GM19467 (cell line): ENCODE results near the gene TSKU.
"Not testable (repeated sequence)": the region's sequence is repeated elsewhere in the genome, so short reads cannot be mapped to it uniquely, and the experiment has no call there.

Experiments
- ATAC-seq: cut with Tn5 transposase; IDR thresholded peaks from one replicate; pipeline ENCODE4 v1.9.1; 2021; ENCODE audit warnings: mild to moderate bottlenecking, moderate library complexity; ENCODE audit not compliant: unreplicated experiment

TSKU gene, protein sequence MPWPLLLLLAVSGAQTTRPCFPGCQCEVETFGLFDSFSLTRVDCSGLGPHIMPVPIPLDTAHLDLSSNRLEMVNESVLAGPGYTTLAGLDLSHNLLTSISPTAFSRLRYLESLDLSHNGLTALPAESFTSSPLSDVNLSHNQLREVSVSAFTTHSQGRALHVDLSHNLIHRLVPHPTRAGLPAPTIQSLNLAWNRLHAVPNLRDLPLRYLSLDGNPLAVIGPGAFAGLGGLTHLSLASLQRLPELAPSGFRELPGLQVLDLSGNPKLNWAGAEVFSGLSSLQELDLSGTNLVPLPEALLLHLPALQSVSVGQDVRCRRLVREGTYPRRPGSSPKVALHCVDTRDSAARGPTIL

DNA sequence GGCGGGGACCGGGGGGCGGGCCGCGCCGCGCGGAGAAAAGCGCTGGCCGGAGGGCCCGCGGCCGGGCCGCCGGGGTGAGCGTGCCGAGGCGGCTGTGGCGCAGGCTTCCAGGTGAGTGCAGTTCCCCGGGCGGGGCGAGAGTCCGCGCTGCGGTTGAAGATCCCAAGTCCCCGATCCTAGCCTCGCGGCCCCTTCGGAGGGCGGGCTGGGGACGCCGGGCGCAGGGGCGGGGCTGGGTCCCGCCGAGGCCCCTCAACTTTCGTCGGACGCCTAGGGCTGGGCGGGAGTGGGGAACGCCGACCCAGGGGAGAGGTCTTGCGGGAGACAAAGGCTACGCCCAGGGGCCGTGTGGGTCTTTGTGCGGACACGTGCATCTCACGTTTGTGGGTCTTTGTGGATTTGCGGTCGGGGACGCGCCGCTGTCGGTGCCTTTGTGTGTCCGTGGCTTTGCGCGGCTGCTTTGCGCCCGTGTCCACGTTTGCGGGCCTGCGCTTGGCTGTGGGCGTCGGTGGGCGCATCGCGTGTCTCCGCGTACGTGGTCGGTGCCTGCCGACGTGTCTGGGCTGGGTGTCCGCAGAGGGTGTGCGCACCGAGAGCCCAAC lies at the start of gene TSKU:
TSS of gene TSKU (plus strand) at position 63 of the 602 bp plus-strand sequence. CDS start 12,261 bp downstream, outside the sequence.
- no peak for ATAC-seq

DNA sequence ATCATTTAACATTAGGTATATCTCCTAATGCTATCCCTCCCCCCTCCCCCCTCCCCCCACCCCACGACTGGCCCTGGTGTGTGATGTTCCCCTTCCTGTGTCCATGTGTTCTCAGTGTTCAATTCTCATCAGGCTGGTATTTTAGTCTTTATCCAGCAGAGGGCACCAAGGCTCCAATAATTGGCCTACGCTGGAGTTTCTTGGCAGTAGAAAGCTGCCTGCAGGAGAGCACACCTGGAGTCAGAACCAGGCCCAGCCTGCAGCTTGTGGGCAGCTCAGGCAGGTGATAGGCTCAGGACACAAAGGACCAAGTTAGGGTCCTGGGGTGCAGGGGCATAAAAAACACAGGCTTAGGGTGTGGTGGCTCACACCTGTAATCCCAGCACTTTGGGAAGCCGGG lies 49.2 kb upstream of the TSKU start:
- not testable (repeated sequence) for ATAC-seq

- no peak for ATAC-seq
These were observed 48.4 kb upstream of the TSKU start for GRCh38 chr11:76734456-76735420.

- ATAC-seq: no peak
These were observed 47.3 kb upstream of the TSKU start for GRCh38 chr11:76735841-76736240.

- ATAC-seq: no peak
These were observed 46.9 kb upstream of the TSKU start for GRCh38 chr11:76736266-76736665.

DNA sequence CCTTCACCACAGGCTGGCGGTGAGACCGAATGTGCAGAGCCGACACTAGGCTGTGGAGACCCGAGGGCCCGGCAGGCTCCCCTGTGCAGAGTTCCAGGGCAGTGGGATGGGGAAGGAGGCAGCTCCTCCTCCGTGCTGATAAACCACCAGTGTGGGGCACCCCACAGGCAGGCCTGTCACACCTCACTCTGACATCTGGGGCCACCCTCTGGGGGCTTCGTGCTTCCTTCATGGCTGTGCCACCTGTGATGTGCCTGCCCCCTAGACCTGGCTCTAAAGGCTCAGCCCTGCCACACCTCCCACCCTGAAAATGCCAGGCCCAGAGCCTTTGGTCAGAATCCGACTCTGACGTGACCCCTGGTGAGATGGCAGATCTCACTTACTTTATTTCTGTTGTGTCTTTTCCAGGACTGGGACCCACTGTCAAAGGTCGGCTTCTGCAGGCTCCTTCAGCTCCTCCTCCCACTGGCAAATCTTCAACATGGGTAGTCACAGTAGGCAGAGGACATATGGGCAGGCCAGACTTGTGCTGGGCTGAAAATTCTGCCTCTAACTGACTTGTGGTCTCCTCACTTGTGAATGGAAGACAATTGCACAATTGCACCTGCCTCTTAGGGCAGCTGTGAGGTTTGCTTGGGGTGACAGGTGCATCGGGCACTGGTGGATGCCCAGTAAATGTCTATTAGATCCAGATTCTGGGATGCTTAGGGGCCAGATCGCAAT lies 46.2 kb upstream of the TSKU start:
- no peak for ATAC-seq

DNA sequence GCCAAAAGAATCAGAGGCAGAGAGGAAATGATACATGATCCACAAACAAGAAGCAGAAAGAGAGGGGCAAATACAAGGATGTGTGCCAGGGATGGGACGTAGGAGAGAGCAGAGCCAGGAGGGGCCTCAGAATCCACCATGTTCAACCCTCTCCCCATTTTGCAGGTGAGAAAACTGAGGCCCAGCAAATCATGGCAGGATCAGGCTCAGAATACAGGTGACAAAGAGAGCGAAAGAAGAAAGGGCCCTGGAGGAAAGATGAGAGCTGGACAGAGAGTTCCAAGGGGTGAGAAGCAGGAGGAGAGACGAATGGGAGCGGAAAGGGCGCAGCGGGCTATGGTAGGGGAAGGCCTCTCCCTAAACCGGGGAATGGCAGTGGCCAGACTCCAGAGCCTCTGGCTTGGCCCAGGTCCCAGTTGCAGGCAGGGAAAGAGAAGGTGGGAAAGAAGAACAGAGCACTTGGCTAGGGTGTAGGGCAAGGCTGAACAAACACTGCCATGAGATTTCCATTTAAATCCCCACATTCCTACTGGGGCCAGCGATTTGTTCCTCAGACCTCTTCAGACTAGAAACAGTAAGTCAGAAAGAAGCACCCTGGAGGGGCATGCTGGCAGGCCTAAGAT lies 44.4 kb upstream of the TSKU start:
- ATAC-seq: no peak

GRCh38 chr11:76739798-76740197 lies 43.4 kb upstream of the TSKU start:
- ATAC-seq: no peak

DNA sequence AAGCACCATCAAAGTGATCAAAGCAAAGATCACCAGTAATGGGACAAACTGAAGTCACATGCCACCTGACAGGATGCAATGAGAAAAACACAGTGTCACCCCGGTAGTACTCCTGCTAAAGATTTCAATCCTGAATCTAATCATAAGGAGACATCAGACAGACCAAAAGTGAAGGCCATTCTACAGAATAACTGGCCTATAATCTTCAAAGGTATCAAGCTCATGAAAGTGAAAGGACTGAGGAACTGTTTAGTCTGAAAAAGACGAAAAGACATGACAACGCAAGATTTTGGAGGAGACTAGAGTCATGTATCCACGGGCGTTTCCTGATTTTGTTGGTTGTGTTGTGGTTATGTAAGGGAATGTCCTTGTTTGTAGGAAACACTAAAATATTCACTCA lies 42.4 kb upstream of the TSKU start:
- ATAC-seq: no peak

GRCh38 chr11:76742902-76743301 lies 40.3 kb upstream of the TSKU start:
- ATAC-seq: no peak

DNA sequence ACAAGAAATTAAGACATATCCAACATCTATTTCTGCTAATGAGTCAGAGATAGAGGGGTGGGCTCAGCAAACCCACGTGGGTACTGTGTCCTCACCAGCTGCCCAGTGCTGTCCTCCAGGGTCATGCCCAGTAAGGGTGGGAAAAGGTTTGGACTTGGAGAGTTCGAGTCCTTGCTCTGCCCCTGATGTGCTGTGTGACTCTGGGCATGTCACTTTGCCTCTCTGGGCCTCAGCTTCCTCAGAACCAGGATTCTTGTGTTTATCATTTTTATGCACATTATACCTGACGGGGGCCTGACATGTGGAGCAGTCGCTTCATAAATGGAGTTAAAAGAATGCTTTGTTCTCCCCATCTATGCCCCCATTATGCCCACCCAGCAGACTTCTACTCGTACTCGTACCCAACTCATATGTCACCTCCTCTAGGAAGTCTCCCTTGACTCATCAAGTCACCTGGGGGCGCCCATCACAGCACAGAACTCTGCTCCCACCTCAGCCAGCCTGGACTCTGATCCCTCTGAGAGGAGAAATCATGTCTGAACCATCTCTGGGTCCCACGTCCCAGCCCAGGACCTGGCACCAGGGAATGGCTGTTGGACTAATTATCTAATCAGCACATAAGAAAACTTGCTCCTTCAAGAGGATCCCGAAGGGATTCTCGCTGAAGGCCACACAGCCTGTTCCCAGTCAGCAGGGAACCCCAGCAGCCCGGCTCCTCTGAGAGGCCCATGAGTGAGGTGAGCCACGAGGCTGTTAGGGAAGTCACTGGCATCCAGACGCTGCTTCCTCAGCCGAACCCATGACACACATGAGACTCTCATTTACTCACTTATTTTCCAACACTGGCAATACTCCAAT lies 38.7 kb upstream of the TSKU start:
- ATAC-seq: no peak

DNA sequence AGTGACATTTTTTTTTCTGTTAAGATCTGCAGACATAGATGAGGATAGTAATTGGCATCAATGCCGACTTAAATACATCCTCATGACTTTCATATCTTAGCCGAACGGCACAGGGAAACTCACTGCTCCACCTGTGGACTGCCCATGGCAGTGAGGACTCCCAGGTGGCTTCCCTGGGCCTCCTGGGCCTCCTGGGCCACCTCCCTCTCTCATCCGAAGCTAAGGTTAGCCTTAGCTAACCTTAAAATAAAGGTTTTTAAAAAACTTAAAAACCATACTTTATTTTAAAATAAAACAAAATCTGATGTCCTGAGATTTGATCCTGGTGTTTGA lies 38.1 kb upstream of the TSKU start:
- ATAC-seq: no peak

DNA sequence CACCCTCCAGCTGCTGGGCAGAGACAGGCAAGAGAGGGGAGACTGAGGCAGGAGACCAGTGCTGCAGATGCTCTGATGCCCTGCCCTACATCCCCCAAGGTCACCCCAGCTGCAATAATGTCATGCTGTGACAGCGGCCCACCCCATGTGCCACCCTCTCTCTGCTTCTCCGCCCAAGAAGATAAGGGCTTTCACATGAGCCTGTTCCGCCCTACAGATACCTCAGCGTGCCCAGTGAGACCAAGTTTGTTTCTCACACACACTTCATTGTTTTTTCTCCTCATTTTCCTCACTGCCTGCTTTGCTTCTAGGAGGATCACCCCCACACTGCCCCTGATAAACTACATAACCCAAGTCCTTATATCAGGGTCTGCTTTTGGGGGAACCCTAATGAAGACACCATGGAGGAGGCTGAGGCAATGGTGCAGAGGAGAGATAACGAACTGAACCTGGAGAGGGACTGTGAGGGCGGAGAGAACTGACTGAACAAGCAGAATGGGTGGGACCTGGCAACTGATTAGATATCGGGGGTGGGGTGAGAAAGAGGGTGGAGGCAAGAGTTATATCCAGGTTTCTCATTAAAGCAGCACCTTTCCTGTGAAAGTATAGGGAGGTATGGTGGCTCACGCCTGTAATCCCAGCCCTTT lies 37.5 kb upstream of the TSKU start:
- no peak for ATAC-seq

DNA sequence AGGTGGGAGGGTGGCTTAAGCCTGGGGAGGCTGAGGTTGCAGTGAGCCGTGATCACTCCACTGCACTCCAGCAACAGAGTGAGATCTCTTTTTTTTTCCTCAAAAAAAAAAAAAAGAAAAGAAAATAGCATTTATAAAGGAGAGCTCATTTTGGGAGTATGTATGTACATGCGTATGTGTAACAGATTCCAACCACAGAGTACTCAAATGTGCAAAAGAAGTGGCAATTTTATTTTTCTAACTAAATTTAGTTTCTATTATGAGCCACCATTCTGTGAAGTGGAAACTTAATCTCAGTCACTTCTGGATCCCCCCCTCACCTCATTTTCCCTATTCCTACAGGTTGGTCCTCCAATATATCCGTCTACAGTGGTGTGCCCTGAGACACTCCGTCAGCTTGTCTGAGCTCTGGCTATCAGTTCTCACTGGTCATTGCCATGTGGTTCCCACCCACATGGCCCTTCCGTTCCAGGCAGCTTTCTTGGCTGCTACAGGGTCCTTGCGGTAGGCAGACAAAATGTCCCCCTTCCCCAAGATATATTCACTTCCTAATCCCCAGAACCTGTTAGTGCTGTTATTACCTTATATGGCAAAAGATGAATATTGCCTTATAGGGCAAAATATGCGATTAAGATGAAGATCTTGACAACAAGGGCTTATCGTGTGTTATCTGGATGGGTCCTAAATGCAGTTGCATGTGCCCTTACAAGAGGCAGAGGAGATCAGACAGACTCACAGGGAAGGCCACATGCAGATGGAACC lies 35.8 kb upstream of the TSKU start:
- no peak for ATAC-seq

DNA sequence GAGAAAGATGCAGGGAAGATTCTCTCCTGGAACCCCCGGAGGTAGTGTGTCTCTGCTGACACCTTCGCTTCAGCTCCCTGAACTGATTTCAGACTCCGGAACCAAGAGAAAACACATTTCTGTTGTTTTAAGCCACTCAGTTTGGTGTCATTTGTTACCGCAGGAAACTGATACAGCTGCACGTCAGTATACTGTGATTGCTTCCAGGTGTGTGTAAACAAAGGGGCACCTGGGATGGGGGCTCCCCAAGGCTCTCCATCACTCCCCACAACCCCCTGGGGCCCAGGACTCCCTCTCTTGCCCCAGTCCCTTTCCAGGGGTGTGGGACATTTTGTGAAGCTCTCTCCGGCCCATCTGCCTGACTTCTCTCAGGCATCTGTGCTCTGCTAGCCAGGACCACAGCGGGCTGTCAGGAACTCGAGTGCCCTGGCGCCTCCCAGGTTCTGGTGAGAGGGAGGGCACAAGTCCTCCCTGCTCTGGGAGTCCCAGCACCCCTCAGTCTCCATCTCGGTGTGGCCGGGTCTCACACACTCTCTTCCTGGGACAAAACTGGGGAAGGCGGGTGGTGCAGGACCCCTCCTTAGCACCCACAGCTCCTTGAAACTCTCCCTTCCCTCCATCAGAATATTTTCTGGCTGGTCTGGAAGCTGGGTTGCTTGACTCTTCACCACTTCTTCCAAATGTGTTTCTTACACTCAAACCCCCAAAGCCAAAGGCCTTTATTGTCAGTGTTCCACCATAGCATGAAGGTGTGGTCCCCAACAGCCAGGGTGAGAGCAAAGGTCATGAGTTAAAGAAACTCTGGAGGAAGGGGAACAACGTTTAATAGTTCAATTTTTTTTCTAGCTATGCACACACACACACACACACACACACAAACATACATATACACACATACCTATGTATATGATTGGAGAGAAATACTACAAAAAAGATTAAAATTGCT lies 35.0 kb upstream of the TSKU start:
- ATAC-seq: no peak

DNA sequence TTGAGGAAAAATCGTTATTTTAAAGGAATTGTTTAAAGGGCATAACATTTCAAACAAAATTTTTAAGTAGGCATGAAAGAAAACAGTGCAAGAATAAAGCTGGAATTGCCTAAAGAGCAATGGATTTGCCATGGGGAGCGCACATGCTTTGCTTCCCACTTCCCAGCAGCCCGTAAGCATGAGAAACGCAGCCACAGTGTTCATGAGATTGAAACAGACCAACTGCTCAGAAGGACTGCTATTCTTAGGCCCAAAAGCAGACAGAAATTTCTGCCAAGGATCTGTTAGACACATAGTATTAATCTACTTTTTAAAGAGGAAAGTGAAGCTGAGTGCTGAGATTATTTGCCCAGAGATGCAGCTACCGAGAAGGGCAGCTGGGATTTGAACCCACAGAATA lies 34.2 kb upstream of the TSKU start:
- no peak for ATAC-seq

DNA sequence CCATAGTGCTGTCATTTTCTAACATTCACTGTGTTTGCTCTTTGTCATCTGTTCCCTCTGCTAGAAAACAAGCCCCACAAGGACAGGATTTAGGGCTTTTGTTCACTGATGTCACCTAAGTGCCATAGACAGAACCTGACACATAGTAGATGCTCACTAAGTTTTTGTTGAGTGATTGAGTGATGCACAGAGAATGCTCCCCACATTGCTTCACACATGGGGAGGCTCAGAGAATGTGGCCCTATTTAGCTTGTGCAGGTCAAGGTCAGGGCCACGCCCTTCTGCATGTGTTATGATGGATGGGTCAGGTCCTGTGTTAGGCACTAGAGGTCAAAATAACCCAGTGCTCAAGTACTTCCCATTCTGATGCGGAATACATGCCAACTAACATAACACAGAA lies 33.1 kb upstream of the TSKU start:
- ATAC-seq: no peak
